ENCODE measurements around the gene GOLGA3. TPM values are rescaled to one million over a fixed set of nuclear protein-coding genes. Genes with fewer than 3 reads are reported as not detected.

GOLGA3 gene
- total and polyA plus RNA-seq, 2 donors (not counting 1 experiment from before 2014, with no cell fraction given) = 32.7 to 66.0 TPM

- WGBS (ENCODE audit: insufficient coverage) = 96% methylated on average over 31 of the region's 31 CpGs
- TF ChIP-seq CTCF (IDR thresholded peaks at IDR 0.05) (no peak), EZH2 (IDR thresholded peaks at IDR 0.05; ENCODE audit: borderline replicate concordance, insufficient read depth, low read depth, low read length, poor library complexity, severe bottlenecking) (no peak)
- intact Hi-C loops (cut with micrococcal nuclease) = no loop called here
- Histone ChIP-seq H3K4me2 (replicated peaks; ENCODE audit: low read depth, low read length, poor library complexity, severe bottlenecking) (no peak overlapping the region), H3K4me3 (ENCODE audit: control extremely low read depth in 1 of 5, extremely low read depth in 1 of 5, insufficient read depth in 1 of 5, low read depth in 2 of 5, low read length in 4 of 5) (no peak overlapping the region), H3K9me3 (ENCODE audit: control extremely low read depth in 1 of 3, control insufficient read depth in 2 of 3, insufficient read depth in 1 of 3, low read length in 2 of 3) (no peaks in the 10 kb centered on the region), H3K27ac (ENCODE audit: low read length in 2 of 2) (no peak overlapping the region), H2AFZ (ENCODE audit: insufficient read depth, low read depth, low read length, poor library complexity, severe bottlenecking) (no peak overlapping the region), H3K9ac (ENCODE audit: low read length) (no peak overlapping the region), H3K79me2 (ENCODE audit: control insufficient read depth, insufficient read depth, low read length) (peaks cover 27% of the 10 kb centered on the region), H3K36me3 (replicated peaks in 1 of 2; ENCODE audit: control extremely low read depth in 1 of 2, control insufficient read depth in 1 of 2, extremely low read depth in 1 of 2, insufficient read depth in 2 of 2, low read length in 1 of 2) (peaks cover 2 to 64% of the 10 kb centered on the region in 2 experiments), H4K20me1 (ENCODE audit: control insufficient read depth, insufficient read depth, low read length, poor library complexity, severe bottlenecking) (peaks cover 47% of the 10 kb centered on the region), H3K27me3 (replicated peaks in 1 of 4; ENCODE audit: control extremely low read depth in 1 of 4, control insufficient read depth in 3 of 4, insufficient read depth in 4 of 4, low read length in 3 of 4) (no peaks in the 10 kb centered on the region), H3K4me1 (ENCODE audit: control insufficient read depth in 2 of 2, insufficient read depth in 2 of 2, low read length in 2 of 2) (no peaks in the 10 kb centered on the region)
- DNase-seq (no peak), ATAC-seq (ENCODE audit: low read depth) (no peak)
- Mint-ChIP-seq H3K4me1 (no peaks in the 10 kb centered on the region), H3K27me3 (no peaks in the 10 kb centered on the region), H3K27ac (no peak overlapping the region), H3K9me3 (ENCODE audit: insufficient read depth) (no peaks in the 10 kb centered on the region), H3K4me3 (no peak overlapping the region)
- CTCF ChIA-PET = no interaction called here
- POLR2A ChIA-PET = no interaction called here
Observed at GRCh38 chr12:132719141-132719953, 109.3 kb downstream of the GOLGA3 start.

Small RNA genes lying within 50 kb of the gene (small RNA-seq; reads per million reads assigned to genes)
- gene RNA5SP379 (ENCODE audit: insufficient read length, low read depth, low replicate concordance) = not detected

Other genes with a start within 250 kb of the GOLGA3 start
- gene LRCOL1, start 218.3 kb downstream of the GOLGA3 start, total RNA-seq = not detected in 2 replicates
- not detected in 2 replicates for gene LRCOL1, start 218.3 kb downstream of the GOLGA3 start, polyA plus RNA-seq
- gene P2RX2, start 210.1 kb downstream of the GOLGA3 start, total RNA-seq = not detected in 2 replicates
- gene P2RX2, start 210.1 kb downstream of the GOLGA3 start, polyA plus RNA-seq = not detected in 2 replicates
- 62.0 and 69.1 TPM in 2 replicates for gene POLE, start 141.5 kb downstream of the GOLGA3 start, total RNA-seq
- 32.0 and 35.8 TPM in 2 replicates for gene POLE, start 141.5 kb downstream of the GOLGA3 start, polyA plus RNA-seq
- gene PXMP2, start 141.3 kb downstream of the GOLGA3 start, total RNA-seq = 6.7 and 10.2 TPM in 2 replicates
- gene PXMP2, start 141.3 kb downstream of the GOLGA3 start, polyA plus RNA-seq = 3.8 and 4.3 TPM in 2 replicates
- gene PGAM5, start 118.0 kb downstream of the GOLGA3 start, total RNA-seq = 28.3 and 29.9 TPM in 2 replicates
- gene PGAM5, start 118.0 kb downstream of the GOLGA3 start, polyA plus RNA-seq = 12.6 and 14.6 TPM in 2 replicates
- gene ANKLE2, start 67.0 kb downstream of the GOLGA3 start, total RNA-seq = 148 and 158 TPM in 2 replicates
- gene ANKLE2, start 67.0 kb downstream of the GOLGA3 start, polyA plus RNA-seq = 102 and 105 TPM in 2 replicates
- gene CHFR, start 58.7 kb upstream of the GOLGA3 start, total RNA-seq = 92.5 and 105 TPM in 2 replicates
- 83.8 and 89.0 TPM in 2 replicates for gene CHFR, start 58.7 kb upstream of the GOLGA3 start, polyA plus RNA-seq
- gene ZNF605, start 127.4 kb upstream of the GOLGA3 start, total RNA-seq = 19.7 and 21.7 TPM in 2 replicates
- 6.0 and 8.7 TPM in 2 replicates for gene ZNF605, start 127.4 kb upstream of the GOLGA3 start, polyA plus RNA-seq
- gene ZNF26, start 157.5 kb upstream of the GOLGA3 start, total RNA-seq = 36.0 and 41.5 TPM in 2 replicates
- 38.3 and 43.6 TPM in 2 replicates for gene ZNF26, start 157.5 kb upstream of the GOLGA3 start, polyA plus RNA-seq
- gene ZNF84, start 208.6 kb upstream of the GOLGA3 start, total RNA-seq = 48.4 and 61.5 TPM in 2 replicates
- gene ZNF84, start 208.6 kb upstream of the GOLGA3 start, polyA plus RNA-seq = 17.6 and 22.0 TPM in 2 replicates

Data from B cell (primary cell).